SU-DHL-6 (cell line): Measurements from ENCODE around the gene EPSTI1.

Experiments used
- H2AFZ ChIP-seq: fragments of 200-600 bp; sonication (generic); 2 replicates; pipeline ENCODE4 v1.6.1; 2014; ENCODE audit warnings: low read depth, mild to moderate bottlenecking, moderate library complexity, mixed read lengths, antibody characterized with exemption, low read length; ENCODE audit not compliant: severe bottlenecking
- H3F3A ChIP-seq: fragments of 200-600 bp; shearing (Covaris generic); 2 replicates; pipeline ENCODE4 v1.6.0; 2016; ENCODE audit warnings: antibody characterized with exemption, mild to moderate bottlenecking; ENCODE audit not compliant: insufficient read depth
- H3K27ac ChIP-seq: fragments of 200-600 bp; sonication (generic); 2 replicates; pipeline ENCODE4 v1.5.1; 2016; ENCODE audit warnings: low read depth, mild to moderate bottlenecking, low read length, moderate library complexity, mixed read lengths
- H3K27me3 ChIP-seq: fragments of 200-600 bp; sonication (generic), shearing (Covaris generic); 2 replicates; pipeline ENCODE4 v1.6.0; 2014; ENCODE audit warnings: mild to moderate bottlenecking, low read length
- H3K36me3 ChIP-seq: fragments of 200-600 bp; sonication (generic); 2 replicates; pipeline ENCODE4 v1.6.1; 2014; ENCODE audit warnings: mild to moderate bottlenecking, low read length, mixed read lengths
- H3K4me2 ChIP-seq: fragments of 300-600, 200-600 bp; shearing (Covaris generic), sonication (generic); 2 replicates; pipeline ENCODE4 v1.6.0; 2014; ENCODE audit warnings: low read length, low read depth, mild to moderate bottlenecking; ENCODE audit not compliant: poor library complexity, severe bottlenecking
- H3K4me3 ChIP-seq: fragments of 200-600 bp; sonication (generic); 2 replicates; pipeline ENCODE4 v1.5.1; 2014; ENCODE audit warnings: antibody characterized with exemption, low read length, mild to moderate bottlenecking, mixed read lengths; ENCODE audit not compliant: insufficient read depth, poor library complexity, severe bottlenecking
- H3K79me2 ChIP-seq: fragments of 200-600 bp; sonication (generic); 2 replicates; pipeline ENCODE4 v1.6.1; 2014; ENCODE audit warnings: mild to moderate bottlenecking, low read length, moderate library complexity; ENCODE audit not compliant: insufficient read depth
- H3K9ac ChIP-seq: fragments of 200-600 bp; sonication (generic); 2 replicates; pipeline ENCODE4 v1.7.0; 2014; ENCODE audit warnings: mild to moderate bottlenecking, low read length
- H3K9me2 ChIP-seq: fragments of 200-600 bp; sonication (generic); replicated peaks from 2 replicates; pipeline ENCODE4 v1.6.1; 2014; ENCODE audit warnings: low read length; ENCODE audit not compliant: insufficient read depth
- H3K9me3 ChIP-seq: fragments of 200-600 bp; sonication (generic); 2 replicates; pipeline ENCODE4 v1.6.1; 2014; ENCODE audit warnings: low read length, mixed read lengths; ENCODE audit not compliant: insufficient read depth
- H4K20me1 ChIP-seq: fragments of 200-600 bp; sonication (generic); 2 replicates; pipeline ENCODE4 v1.6.1; 2014; ENCODE audit warnings: low read depth, mild to moderate bottlenecking, antibody characterized with exemption, low read length, moderate library complexity, mixed read lengths
- CTCF ChIP-seq: fragments of 200-600 bp; sonication (generic); IDR thresholded peaks from one replicate; pipeline ENCODE4 v1.5.1; 2017; ENCODE audit warnings: antibody characterized with exemption, mild to moderate bottlenecking, low read length, moderate library complexity; ENCODE audit not compliant: insufficient read depth, poor library complexity, severe bottlenecking
- EZH2phosphoT487 ChIP-seq: fragments of 200-600 bp; sonication (generic), shearing (Covaris generic); conservative IDR thresholded peaks from 2 replicates; pipeline ENCODE4 v1.6.1; 2018; ENCODE audit warnings: mild to moderate bottlenecking, antibody characterized with exemption, low read length, moderate library complexity, mixed read lengths

EPSTI1 gene

DNA sequence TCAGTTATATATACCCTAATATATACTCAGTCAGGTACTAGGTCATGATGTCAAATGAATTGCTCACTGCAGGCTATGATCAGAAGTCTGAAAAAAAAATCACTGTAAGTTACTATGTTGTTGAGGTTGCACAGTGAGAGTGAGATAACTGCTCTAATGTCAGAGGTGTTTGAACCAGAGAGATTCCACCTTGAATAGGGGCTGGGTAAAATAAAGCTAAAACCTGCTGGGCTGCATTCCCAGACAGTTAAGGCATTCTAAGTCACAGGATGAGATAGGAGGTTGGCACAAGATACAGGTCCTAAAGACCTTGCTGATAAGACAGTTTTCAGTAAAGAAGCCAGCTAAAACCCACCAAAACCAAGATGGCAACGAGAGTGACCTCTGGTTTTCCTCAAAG is 10.2 kb downstream of the EPSTI1 start:
- H3K4me2 ChIP-seq = no peak overlapping the region
- no peak overlapping the region for H3K27ac ChIP-seq
- H3K27me3 ChIP-seq = no peaks in the 10 kb centered on the region
- H3K9me3 ChIP-seq = no peaks in the 10 kb centered on the region
- no peak for TF ChIP-seq CTCF
- TF ChIP-seq EZH2phosphoT487 = no peak
- no peaks in the 10 kb centered on the region for H3K79me2 ChIP-seq
- H3K36me3 ChIP-seq = no peaks in the 10 kb centered on the region
- H3K4me3 ChIP-seq = no peak overlapping the region
- no peaks in the 10 kb centered on the region for H4K20me1 ChIP-seq
- H3F3A ChIP-seq = no peaks in the 10 kb centered on the region
- H3K9ac ChIP-seq = no peak overlapping the region
- H3K9me2 ChIP-seq = no peaks in the 10 kb centered on the region
- no peak overlapping the region for H2AFZ ChIP-seq

DNA sequence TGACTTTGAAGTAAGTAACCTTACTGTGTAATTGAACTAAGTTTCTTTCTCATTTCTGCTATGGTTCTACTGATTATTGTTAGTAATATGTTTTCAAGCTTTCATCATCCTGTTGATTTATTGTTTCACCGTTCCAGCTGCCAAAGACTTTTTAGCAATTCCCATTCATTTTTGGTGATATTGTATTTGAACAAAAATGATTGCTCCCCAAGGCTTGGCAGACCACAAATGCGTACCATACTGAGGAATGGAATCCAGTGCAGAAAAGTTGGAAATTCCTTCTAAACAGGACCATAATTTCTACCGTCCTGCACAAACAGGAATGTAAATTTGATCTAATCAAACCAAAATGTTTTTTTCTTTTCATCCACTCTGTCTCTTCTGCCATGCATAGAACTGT is 10.7 kb downstream of the EPSTI1 start:
- H3K4me3 ChIP-seq = no peak overlapping the region
- no peak overlapping the region for H2AFZ ChIP-seq
- TF ChIP-seq EZH2phosphoT487 (no peak), CTCF (no peak)
- no peak overlapping the region for H3K4me2 ChIP-seq
- no peak overlapping the region for H3K9ac ChIP-seq
- H3K79me2 ChIP-seq = no peaks in the 10 kb centered on the region
- H4K20me1 ChIP-seq = no peaks in the 10 kb centered on the region
- no peaks in the 10 kb centered on the region for H3K9me3 ChIP-seq
- no peaks in the 10 kb centered on the region for H3F3A ChIP-seq
- no peak overlapping the region for H3K27ac ChIP-seq
- H3K27me3 ChIP-seq = no peaks in the 10 kb centered on the region
- no peaks in the 10 kb centered on the region for H3K36me3 ChIP-seq
- H3K9me2 ChIP-seq = no peaks in the 10 kb centered on the region

GRCh38 chr13:42977219-42977659 is 14.8 kb downstream of the EPSTI1 start:
- Histone ChIP-seq H3K79me2 (no peaks in the 10 kb centered on the region), H3K4me2 (no peak overlapping the region), H3K27ac (no peak overlapping the region), H3K9me3 (no peaks in the 10 kb centered on the region), H3F3A (no peaks in the 10 kb centered on the region), H3K36me3 (no peaks in the 10 kb centered on the region), H2AFZ (no peak overlapping the region), H3K9me2 (no peaks in the 10 kb centered on the region), H3K27me3 (no peaks in the 10 kb centered on the region), H4K20me1 (no peaks in the 10 kb centered on the region), H3K4me3 (no peak overlapping the region), H3K9ac (no peak overlapping the region)
- TF ChIP-seq CTCF (no peak), EZH2phosphoT487 (no peak)

DNA sequence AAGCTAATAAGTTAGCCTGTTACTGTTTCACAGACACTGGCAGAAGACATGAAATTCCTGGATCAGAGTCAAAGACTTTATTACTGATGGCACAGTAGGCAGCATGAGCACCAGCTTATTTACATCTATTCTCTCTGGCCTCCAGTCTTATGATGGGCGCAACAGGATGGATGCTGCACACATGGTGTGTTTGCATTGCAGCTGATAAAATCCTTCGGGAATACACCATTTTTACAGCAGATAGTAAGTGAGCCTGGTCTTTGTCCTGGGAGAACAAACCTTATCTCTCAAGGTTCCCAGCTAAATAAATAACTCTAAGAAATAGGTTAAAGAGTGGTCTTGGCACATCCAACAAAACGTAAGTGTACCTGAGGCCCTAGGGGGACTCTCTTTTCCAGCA is 16.0 kb downstream of the EPSTI1 start:
- Histone ChIP-seq H4K20me1 (no peaks in the 10 kb centered on the region), H2AFZ (no peak overlapping the region), H3K9me2 (no peaks in the 10 kb centered on the region), H3K9ac (no peak overlapping the region), H3K27me3 (no peaks in the 10 kb centered on the region), H3F3A (no peaks in the 10 kb centered on the region), H3K4me2 (no peak overlapping the region), H3K4me3 (no peak overlapping the region), H3K79me2 (no peaks in the 10 kb centered on the region), H3K36me3 (no peaks in the 10 kb centered on the region), H3K27ac (no peak overlapping the region), H3K9me3 (no peaks in the 10 kb centered on the region)
- no peak for TF ChIP-seq EZH2phosphoT487
- no peak for TF ChIP-seq CTCF
